Left ventricle myocardium inferior (tissue), 1 donor: ENCODE results near the gene KIAA1191. TPM values are rescaled to one million over a fixed set of nuclear protein-coding genes. Genes with fewer than 3 reads are reported as not detected.
"Not testable (repeated sequence)": the region's sequence is repeated elsewhere in the genome, so short reads cannot be mapped to it uniquely, and the experiment has no call there.

Source experiments
- DNase-seq: peaks from one replicate; pipeline ENCODE4 v3.0.0-alpha.2; 2020
- H3K27ac ChIP-seq: fragments of 200-600 bp; replicated peaks from 2 replicates; pipeline ENCODE4 v1.8.0; 2021
- H3K27me3 ChIP-seq: fragments of 200-600 bp; 2 replicates; pipeline ENCODE4 v1.8.0; 2021; ENCODE audit warnings: low read depth
- H3K36me3 ChIP-seq: fragments of 200-600 bp; 2 replicates; pipeline ENCODE4 v1.8.0; 2021
- H3K4me1 ChIP-seq: fragments of 200-600 bp; 2 replicates; pipeline ENCODE4 v1.8.0; 2021
- H3K4me3 ChIP-seq: fragments of 200-600 bp; 2 replicates; pipeline ENCODE4 v1.8.0; 2021; ENCODE audit warnings: mild to moderate bottlenecking, moderate library complexity
- H3K9me3 ChIP-seq: fragments of 200-600 bp; replicated peaks from 2 replicates; pipeline ENCODE4 v1.8.0; 2021
- intact Hi-C: fragments of 100-400 bp; cut with micrococcal nuclease; formaldehyde crosslinking; loops from one replicate; pipeline ENCODE4 v1.11.0; 2022
- long read RNA-seq: library from polyadenylated mRNA; unstranded; transcript quantifications from one replicate; pipeline ENCODE4 v2.0.0, GENCODE V29; 2021
- total RNA-seq: library from RNA; stranded (reverse); fragmentation: NEBNext Ultra II Directional; extraction: Animal tissue kit (Norgen Biotek cat#: 25700); gene quantifications from one replicate; pipeline ENCODE4 v1.2.1, GENCODE V29; 2021
- TF ChIP-seq, protein P1 (sequence below): fragments of 200-600 bp; IDR thresholded peaks from 2 replicates; pipeline ENCODE4 v1.8.0; 2021; ENCODE audit warnings: antibody characterized with exemption, mild to moderate bottlenecking, borderline replicate concordance
- donor health status: DM: no; HTN: yes; CAD: no; lungs with severe emphysema.

KIAA1191 gene, protein sequence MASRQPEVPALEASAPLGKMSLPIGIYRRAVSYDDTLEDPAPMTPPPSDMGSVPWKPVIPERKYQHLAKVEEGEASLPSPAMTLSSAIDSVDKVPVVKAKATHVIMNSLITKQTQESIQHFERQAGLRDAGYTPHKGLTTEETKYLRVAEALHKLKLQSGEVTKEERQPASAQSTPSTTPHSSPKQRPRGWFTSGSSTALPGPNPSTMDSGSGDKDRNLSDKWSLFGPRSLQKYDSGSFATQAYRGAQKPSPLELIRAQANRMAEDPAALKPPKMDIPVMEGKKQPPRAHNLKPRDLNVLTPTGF
- total RNA-seq = 91.6 TPM
- long read RNA-seq, transcript KIAA1191-201 (9 exons, 2,991 nt) = major isoform, 97 of 138 reads
- long read RNA-seq, transcript KIAA1191-210 (8 exons, 1,243 nt) = minor isoform, 8 of 138 reads
- long read RNA-seq, partial matches to known transcripts = 0 of 138 reads
- long read RNA-seq, other reads (novel, unspliced or antisense) = 31 of 138 reads

DNA sequence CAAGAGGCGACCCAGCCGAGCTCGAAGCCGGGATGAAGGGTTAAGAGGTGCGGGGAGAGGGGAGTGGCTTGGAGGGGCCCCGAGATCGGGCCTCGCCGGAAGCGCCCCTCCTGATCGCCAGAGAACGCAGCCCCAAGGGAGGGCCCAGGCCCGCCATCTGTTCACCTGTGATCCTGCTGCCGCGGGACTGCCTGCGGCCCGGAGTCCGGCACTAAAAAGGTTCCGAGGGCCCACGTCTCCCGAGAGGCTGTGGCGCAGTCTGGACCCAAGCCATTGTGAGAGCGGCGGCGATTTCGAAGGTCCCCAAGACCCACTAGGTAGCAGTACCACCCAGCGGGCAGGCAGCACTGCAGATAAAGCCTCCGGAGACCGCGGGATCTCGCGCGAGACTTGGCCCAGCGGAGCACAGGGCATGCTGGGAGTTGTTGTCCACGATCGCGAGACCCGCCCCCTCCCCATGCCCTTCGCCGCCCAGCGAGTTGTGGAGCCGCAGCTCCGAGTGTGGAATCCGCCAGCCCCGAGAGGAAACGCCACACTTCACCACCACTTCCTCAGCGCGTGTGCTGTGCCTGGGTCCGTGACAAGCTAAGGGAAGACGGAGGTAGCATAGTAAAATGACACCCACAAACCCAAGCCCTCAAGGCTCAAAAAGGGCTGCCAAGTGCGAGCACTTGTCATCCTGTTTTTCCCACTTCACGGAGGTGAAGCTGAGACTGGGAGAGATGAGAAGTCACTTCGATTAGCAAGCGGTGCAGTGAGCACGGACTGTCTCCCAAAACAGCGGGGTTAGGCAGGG is at the start of gene KIAA1191:
Gene KIAA1191, minus strand, starts transcription at position 328 of the 796 bp plus-strand sequence. CDS start 2,256 bp downstream, outside the sequence.
- H3K4me1 ChIP-seq = peaks cover 60% of the 10 kb centered on the region
- intact Hi-C loops = no loop called here

DNA sequence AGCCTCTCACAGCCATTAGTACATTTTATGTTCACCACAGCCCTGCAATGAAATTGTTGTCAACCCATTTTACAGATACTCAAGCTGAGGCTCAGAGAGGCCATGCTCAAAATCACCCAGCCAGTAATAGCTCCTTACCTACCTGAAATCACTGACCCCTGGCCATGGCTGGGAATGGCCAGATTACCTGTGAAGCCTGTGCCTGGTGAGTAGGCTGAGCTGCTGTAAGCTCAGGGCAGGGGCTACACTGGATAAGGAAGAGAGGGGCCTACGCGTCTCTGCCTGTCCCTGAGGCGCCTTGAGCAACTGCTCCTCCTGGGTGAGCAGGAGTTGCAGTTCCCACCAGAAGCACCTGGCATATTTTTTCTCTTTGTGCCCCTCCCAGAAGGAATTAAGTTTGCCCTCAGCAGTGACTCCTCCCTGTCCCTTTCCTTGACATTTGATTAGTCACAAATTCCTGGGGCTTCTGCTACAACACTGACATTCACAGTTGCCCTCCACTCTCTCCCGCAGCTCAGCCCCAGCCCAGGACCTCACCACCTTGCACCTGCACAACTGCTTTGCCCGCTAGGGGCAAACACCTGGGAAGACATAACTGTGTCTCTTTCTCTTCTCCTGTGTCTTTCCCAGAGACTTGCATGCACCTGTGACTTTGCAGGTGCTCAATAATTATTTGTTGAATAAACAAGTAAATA is 49.1 kb upstream of the KIAA1191 start:
- Histone ChIP-seq H3K36me3 (peaks cover 39% of the 10 kb centered on the region), H3K4me3 (no peak overlapping the region), H3K27ac (peak overlapping the region; percentile 93), H3K27me3 (no peaks in the 10 kb centered on the region), H3K9me3 (no peaks in the 10 kb centered on the region), H3K4me1 (peaks cover 88% of the 10 kb centered on the region)
- TF ChIP-seq, protein P1, sequence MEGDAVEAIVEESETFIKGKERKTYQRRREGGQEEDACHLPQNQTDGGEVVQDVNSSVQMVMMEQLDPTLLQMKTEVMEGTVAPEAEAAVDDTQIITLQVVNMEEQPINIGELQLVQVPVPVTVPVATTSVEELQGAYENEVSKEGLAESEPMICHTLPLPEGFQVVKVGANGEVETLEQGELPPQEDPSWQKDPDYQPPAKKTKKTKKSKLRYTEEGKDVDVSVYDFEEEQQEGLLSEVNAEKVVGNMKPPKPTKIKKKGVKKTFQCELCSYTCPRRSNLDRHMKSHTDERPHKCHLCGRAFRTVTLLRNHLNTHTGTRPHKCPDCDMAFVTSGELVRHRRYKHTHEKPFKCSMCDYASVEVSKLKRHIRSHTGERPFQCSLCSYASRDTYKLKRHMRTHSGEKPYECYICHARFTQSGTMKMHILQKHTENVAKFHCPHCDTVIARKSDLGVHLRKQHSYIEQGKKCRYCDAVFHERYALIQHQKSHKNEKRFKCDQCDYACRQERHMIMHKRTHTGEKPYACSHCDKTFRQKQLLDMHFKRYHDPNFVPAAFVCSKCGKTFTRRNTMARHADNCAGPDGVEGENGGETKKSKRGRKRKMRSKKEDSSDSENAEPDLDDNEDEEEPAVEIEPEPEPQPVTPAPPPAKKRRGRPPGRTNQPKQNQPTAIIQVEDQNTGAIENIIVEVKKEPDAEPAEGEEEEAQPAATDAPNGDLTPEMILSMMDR = no peak
- intact Hi-C loops = no loop called here
- no peak for DNase-seq

More for the DNA sequence above, at the start of gene KIAA1191:
- H3K36me3 ChIP-seq = peaks cover 30% of the 10 kb centered on the region
- H3K4me3 ChIP-seq = peak within 1 kb of the TSS; percentile 97
- no peaks in the 10 kb centered on the region for H3K27me3 ChIP-seq
- no peaks in the 10 kb centered on the region for H3K9me3 ChIP-seq
- TF ChIP-seq, protein P1 = peak; percentile 30
- peak within 1 kb of the TSS; percentile 85 for H3K27ac ChIP-seq
- peak; percentile 97 for DNase-seq

DNA sequence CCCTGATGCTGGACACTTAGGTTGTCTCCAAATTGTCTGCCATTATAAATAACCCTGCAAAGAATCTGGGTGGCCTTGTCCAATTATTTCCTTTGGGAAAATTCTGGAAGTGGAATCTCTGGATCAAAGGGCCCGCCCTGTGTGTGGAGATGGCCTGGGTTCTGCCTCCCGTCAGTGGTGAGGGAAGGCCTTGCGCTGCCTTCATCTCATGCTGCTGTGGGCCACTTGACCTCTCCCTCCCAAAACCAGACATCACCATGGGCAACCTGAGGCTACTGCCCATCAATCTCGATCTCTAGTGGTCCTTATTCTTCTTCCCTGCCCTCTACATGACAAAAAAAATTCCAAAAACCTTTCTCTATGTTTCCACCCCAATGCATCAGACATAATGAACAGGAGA is 48.2 kb upstream of the KIAA1191 start:
- intact Hi-C loops = no loop called here
- no peak for DNase-seq
- no peaks in the 10 kb centered on the region for H3K9me3 ChIP-seq
- no peak overlapping the region for H3K4me3 ChIP-seq
- TF ChIP-seq, protein P1 = no peak
- peaks cover 79% of the 10 kb centered on the region for H3K4me1 ChIP-seq
- H3K27ac ChIP-seq = peak overlapping the region; percentile 93
- peaks cover 46% of the 10 kb centered on the region for H3K36me3 ChIP-seq
- H3K27me3 ChIP-seq = no peaks in the 10 kb centered on the region

DNA sequence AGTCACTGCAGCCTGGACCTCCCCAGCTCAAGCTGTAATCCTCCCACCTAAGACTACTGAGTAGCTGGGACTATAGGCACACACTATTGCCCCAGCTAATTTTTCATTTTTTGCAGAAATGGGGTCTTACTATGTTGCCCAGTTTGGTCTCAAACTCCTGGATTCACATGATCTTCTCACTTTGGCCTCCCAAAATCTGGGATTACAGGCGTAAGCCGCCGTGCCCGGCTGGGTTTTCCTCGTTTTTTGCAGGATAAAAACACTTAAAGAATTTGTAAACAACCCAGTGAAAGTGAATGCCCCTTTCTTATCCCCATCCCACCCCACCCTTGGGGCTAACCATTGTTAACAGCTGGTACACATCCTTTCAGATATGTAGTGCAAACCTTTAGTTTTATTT is 47.0 kb upstream of the KIAA1191 start:
- TF ChIP-seq, protein P1 = no peak
- peaks cover 73% of the 10 kb centered on the region for H3K4me1 ChIP-seq

DNA sequence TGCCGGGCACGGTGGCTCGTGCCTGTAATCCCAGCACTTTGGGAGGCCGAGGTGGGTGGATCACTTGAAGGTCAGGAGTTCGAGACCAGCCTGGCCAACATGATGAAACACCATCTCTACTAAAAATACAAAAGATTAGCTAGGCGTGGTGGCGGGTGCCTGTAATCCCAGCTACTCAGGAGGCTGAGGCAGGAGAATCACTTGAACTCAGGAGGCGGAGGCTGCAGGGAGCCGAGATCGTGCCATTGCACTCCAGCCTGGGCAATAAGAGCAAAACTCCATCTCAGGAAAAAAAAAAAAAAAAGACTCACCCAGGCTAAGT is 46.6 kb upstream of the KIAA1191 start:
- H3K27me3 ChIP-seq, DNase-seq, intact Hi-C loops, H3K9me3 ChIP-seq, H3K4me3 ChIP-seq: not testable (repeated sequence)
- Histone ChIP-seq H3K4me1 (peaks cover 73% of the 10 kb centered on the region), H3K27ac (peak overlapping the region; percentile 79), H3K36me3 (peaks cover 57% of the 10 kb centered on the region)

More for the DNA sequence above, 47.0 kb upstream of the KIAA1191 start:
- Histone ChIP-seq H3K36me3 (peaks cover 55% of the 10 kb centered on the region), H3K27ac (peak overlapping the region; percentile 79), H3K4me3 (no peak overlapping the region), H3K9me3 (no peaks in the 10 kb centered on the region), H3K27me3 (no peaks in the 10 kb centered on the region)
- DNase-seq = no peak
- intact Hi-C loops = no loop called here
